Mucosa of descending colon (tissue), 3 donors: ENCODE data around the gene AJUBA. TPM values are rescaled to one million over a fixed set of nuclear protein-coding genes. Genes with fewer than 3 reads are reported as not detected.
A peak's percentile ranks its signal among the peaks of the same experiment; 100 is the strongest.

ENCODE experiments used
- ATAC-seq: fragments of 200-7000 bp; cut with Tn5 transposase; one replicate; pipeline ENCODE4 v1.9.1; 2020; ENCODE audit warnings: mild to moderate bottlenecking, moderate library complexity
- DNase-seq, 3 donors: peaks; one replicate each; pipeline ENCODE4 v3.0.0-alpha.2; 2020
- H3K36me3 ChIP-seq: fragments of 200-600 bp; one replicate; pipeline ENCODE4 v1.8.0; 2021; ENCODE audit warnings: low read depth, mild to moderate bottlenecking
- H3K4me1 ChIP-seq: fragments of 200-600 bp; one replicate; pipeline ENCODE4 v1.8.0; 2021; ENCODE audit warnings: low read depth, mild to moderate bottlenecking
- H3K4me3 ChIP-seq: fragments of 200-600 bp; one replicate; pipeline ENCODE4 v1.8.0; 2021; ENCODE audit warnings: mild to moderate bottlenecking
- H3K9me3 ChIP-seq: fragments of 200-600 bp; one replicate; pipeline ENCODE4 v1.8.0; 2021; ENCODE audit warnings: mild to moderate bottlenecking
- intact Hi-C, 2 donors: fragments of 100-400 bp; cut with DNase I in 1 of 2; cut with micrococcal nuclease in 1 of 2; formaldehyde crosslinking; loops; one replicate each; pipeline versions ENCODE4 v1.11.0 to v1.11.1; 2022; cut with DNase I, micrococcal nuclease
- total RNA-seq, 3 donors: library from RNA; stranded (reverse); fragmentation: NEBNext Ultra II Directional in 2 of 3; extraction: Animal tissue kit (Norgen Biotek cat#: 25700) in 2 of 3; gene quantifications; one replicate each; pipeline versions ENCODE4 v1.2.1 to v1.2.4, GENCODE V29; 2021 to 2023
- TF ChIP-seq, protein P1 (sequence below): fragments of 200-600 bp; IDR thresholded peaks from one replicate; pipeline ENCODE4 v1.8.0; 2022; ENCODE audit warnings: antibody characterized with exemption, mild to moderate bottlenecking
- donor health status: DM: no; HTN: no; CAD: no; lungs with moderate emphysema.
- donor health status: DM: no; HTN: no; CAD: no.
- donor health status: DM: no; HTN: yes; CAD: no.

AJUBA gene
- total RNA-seq, 3 donors from 2014 or later = 1.5 to 4.7 (median 2.3) TPM

DNA sequence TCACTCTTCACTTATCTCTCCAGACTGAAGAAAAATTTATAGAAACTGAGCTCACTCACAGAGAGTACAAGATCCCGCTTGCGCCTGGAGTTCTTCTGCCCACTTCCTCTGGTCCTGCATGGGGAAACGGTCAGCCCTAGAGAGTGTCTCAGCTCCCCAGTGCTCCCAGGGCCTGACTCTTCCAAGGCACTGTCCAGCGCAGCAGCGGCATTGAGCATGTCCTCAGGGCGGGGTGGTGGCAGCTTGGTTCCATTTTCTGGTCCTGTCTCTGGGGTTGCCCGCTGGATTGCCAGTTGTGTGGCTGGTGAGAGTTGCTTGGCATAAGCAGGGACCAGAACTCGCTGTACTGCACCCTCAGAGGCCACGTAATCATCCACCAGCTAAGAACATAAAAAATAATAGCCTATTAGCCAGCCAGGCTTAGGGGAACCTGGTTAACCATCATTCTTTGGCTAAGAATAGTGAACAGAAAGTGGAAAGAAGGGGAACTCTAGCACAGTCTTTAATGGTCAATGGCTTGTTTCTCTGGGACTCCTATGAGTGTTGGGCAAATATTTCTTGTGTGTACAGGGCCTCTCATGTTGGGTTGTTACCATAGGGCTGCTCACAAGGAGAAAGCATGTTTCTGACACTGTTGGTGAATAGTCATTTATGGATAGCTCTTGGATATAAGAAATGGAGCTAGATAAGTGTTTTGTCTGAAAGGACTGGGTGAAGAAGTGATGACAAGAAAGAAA is 13.7 kb upstream of the AJUBA start:
- H3K4me3 ChIP-seq = no peak overlapping the region
- H3K9me3 ChIP-seq = no peaks in the 10 kb centered on the region
- DNase-seq (no peak), ATAC-seq (no peak)
- TF ChIP-seq, protein P1, sequence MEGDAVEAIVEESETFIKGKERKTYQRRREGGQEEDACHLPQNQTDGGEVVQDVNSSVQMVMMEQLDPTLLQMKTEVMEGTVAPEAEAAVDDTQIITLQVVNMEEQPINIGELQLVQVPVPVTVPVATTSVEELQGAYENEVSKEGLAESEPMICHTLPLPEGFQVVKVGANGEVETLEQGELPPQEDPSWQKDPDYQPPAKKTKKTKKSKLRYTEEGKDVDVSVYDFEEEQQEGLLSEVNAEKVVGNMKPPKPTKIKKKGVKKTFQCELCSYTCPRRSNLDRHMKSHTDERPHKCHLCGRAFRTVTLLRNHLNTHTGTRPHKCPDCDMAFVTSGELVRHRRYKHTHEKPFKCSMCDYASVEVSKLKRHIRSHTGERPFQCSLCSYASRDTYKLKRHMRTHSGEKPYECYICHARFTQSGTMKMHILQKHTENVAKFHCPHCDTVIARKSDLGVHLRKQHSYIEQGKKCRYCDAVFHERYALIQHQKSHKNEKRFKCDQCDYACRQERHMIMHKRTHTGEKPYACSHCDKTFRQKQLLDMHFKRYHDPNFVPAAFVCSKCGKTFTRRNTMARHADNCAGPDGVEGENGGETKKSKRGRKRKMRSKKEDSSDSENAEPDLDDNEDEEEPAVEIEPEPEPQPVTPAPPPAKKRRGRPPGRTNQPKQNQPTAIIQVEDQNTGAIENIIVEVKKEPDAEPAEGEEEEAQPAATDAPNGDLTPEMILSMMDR = no peak
- H3K36me3 ChIP-seq = no peaks in the 10 kb centered on the region
- intact Hi-C loops = no loop called here
- H3K4me1 ChIP-seq = peaks cover 7% of the 10 kb centered on the region

DNA sequence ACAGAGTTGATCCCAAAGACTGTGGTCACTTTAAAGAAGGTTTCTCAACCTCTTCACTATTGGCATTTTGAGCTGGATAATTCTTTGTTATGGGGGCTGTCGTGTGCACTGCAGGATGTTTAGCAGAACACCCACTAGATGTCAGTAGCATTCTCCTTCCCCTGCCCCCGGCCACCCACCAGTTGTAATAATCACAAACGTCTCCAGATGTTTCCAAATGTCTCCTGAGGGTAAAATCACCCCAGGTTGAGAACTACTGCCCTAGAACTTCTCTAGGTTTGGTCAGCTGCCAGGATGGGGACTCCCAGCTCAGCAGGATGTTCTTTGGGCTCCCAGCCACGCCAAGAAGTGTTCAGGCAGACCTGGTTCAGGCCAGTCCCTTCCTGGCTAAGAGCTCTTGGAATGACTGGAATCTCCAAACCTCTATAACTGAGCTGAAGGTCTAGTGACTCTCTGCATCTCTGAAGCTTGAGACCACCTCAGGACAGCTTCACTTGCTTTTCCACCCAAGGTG is 12.5 kb upstream of the AJUBA start:
- ATAC-seq (peak; percentile 73), DNase-seq (no peak)
- TF ChIP-seq, protein P1 = no peak
- H3K36me3 ChIP-seq = no peaks in the 10 kb centered on the region
- intact Hi-C loops = no loop called here
- H3K9me3 ChIP-seq = no peaks in the 10 kb centered on the region
- peaks cover under 1% of the 10 kb centered on the region for H3K4me1 ChIP-seq
- H3K4me3 ChIP-seq = no peak overlapping the region

DNA sequence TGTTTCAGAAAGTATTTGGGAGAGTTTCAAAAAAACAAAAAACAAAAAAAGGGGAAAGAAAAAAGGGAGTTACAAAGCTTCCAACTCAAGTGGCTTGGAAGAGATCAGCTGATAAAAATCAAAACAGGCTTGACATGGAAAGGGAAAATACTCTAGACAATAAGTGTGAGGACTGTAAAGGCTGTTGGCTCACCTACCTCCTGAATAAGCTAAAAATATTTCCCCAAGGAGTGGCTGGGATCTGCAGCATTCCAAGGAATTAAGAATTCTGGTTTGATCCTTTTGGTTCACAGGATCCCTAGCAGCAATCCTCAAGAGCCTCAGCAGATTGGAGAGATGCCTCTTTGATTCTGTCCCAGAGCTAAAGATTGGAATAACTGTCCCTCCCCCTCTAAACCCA is 11.2 kb upstream of the AJUBA start:
- intact Hi-C loops = no loop called here
- Histone ChIP-seq H3K36me3 (no peaks in the 10 kb centered on the region), H3K9me3 (no peaks in the 10 kb centered on the region), H3K4me3 (no peak overlapping the region), H3K4me1 (no peaks in the 10 kb centered on the region)
- TF ChIP-seq, protein P1 = no peak
- ATAC-seq = no peak
- DNase-seq = no peak

DNA sequence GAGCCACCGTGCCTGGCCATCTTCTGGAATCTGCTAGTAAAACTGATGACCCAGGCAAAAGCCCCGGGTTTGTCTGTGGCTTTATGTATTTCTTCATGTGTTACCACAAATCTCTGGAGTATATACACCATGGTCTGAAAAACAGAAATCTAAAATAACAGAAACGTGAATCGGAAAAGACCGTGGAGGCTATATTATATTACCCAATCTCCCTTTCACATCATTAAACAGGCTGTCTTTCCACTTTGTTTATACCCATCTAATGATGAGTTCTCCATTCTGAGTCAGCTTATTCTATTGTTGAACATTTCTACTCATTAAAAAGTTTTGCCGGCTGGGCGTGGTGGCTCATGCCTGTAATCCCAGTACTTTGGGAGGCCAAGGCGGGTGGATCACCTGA is 9.5 kb upstream of the AJUBA start:
- intact Hi-C loops = no loop called here
- ATAC-seq (no peak), DNase-seq (no peak)
- TF ChIP-seq, protein P1 = no peak
- no peak overlapping the region for H3K4me3 ChIP-seq
- no peaks in the 10 kb centered on the region for H3K9me3 ChIP-seq
- no peaks in the 10 kb centered on the region for H3K4me1 ChIP-seq
- H3K36me3 ChIP-seq = no peaks in the 10 kb centered on the region

DNA sequence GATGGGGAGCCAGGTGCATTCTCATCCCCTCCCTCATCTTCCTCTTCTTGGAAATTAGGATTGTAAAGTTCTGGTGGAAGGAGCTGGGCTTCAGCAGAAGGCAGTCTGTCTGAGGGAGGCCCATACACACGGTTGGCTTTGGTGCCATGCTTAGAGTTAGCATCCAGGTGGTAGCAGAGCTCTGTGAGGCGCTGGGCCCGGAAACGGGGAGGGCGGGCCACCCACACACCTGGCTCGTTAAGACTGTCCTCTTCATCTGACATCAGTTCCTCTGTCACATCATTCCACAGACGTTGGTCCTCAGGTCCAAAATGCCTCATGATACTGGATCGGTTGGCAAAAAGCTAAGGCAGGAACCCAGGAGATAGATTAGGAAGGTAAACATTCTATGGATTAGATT is 4.9 kb upstream of the AJUBA start:
- DNase-seq (no peak), ATAC-seq (no peak)
- Histone ChIP-seq H3K36me3 (no peaks in the 10 kb centered on the region), H3K4me1 (no peaks in the 10 kb centered on the region), H3K9me3 (no peaks in the 10 kb centered on the region), H3K4me3 (no peak overlapping the region)
- TF ChIP-seq, protein P1 = no peak
- intact Hi-C loops = loop anchor here in 1 of 2 donors (5.0 kb wide), 1 partner anchor 70 kb away; the partner anchor contains the start of gene CDH24
